NCI-H187 (cell line): ENCODE results near the gene NFATC2.

Experiments used
- DNase-seq, 2 experiments: peaks; one replicate each; lab custom pipeline; 2025; lab: John Stamatoyannopoulos, UW

The NFATC2 gene

GRCh38 chr20:51388756-51389542, 153.6 kb downstream of the NFATC2 start:
- DNase-seq, result no peak

GRCh38 chr20:51388227-51388626, 154.3 kb downstream of the NFATC2 start:
- no peak for DNase-seq

- DNase-seq, result no peak
Measured at GRCh38 chr20:51387125-51387875, 155.2 kb downstream of the NFATC2 start.

- no peak for DNase-seq
Measured at GRCh38 chr20:51386586-51386985, 155.9 kb downstream of the NFATC2 start.

- DNase-seq, result no peak
Measured at GRCh38 chr20:51385646-51386530, 156.6 kb downstream of the NFATC2 start.

GRCh38 chr20:51384875-51385274, 157.6 kb downstream of the NFATC2 start:
- DNase-seq, result no peak

GRCh38 chr20:51383891-51384510, 158.5 kb downstream of the NFATC2 start:
- DNase-seq, result no peak

- DNase-seq, result peak; percentile 64 to 95
Measured at GRCh38 chr20:51382986-51383821, 159.3 kb downstream of the NFATC2 start.

GRCh38 chr20:51382111-51382985, 160.2 kb downstream of the NFATC2 start:
- no peak for DNase-seq

GRCh38 chr20:51381557-51381956, 161.0 kb downstream of the NFATC2 start:
- DNase-seq, result no peak

GRCh38 chr20:51380401-51381385, 161.8 kb downstream of the NFATC2 start:
- no peak for DNase-seq

GRCh38 chr20:51379601-51380341, 162.7 kb downstream of the NFATC2 start:
- no peak for DNase-seq

- no peak for DNase-seq
Measured at GRCh38 chr20:51378171-51378928, 164.2 kb downstream of the NFATC2 start.

GRCh38 chr20:51377132-51377531, 165.4 kb downstream of the NFATC2 start:
- DNase-seq, result no peak

- DNase-seq, result no peak
Measured at GRCh38 chr20:51376111-51376510, 166.4 kb downstream of the NFATC2 start.

- DNase-seq, result no peak
Measured at GRCh38 chr20:51375561-51375960, 167.0 kb downstream of the NFATC2 start.

- no peak for DNase-seq
Measured at GRCh38 chr20:51374961-51375360, 167.6 kb downstream of the NFATC2 start.
